ENCODE measurements around the gene ITGAV. TPM values are rescaled to one million over a fixed set of nuclear protein-coding genes. Genes with fewer than 3 reads are reported as not detected.

ITGAV gene
- total RNA-seq, 1 donor from 2014 or later = 106 TPM

DNA sequence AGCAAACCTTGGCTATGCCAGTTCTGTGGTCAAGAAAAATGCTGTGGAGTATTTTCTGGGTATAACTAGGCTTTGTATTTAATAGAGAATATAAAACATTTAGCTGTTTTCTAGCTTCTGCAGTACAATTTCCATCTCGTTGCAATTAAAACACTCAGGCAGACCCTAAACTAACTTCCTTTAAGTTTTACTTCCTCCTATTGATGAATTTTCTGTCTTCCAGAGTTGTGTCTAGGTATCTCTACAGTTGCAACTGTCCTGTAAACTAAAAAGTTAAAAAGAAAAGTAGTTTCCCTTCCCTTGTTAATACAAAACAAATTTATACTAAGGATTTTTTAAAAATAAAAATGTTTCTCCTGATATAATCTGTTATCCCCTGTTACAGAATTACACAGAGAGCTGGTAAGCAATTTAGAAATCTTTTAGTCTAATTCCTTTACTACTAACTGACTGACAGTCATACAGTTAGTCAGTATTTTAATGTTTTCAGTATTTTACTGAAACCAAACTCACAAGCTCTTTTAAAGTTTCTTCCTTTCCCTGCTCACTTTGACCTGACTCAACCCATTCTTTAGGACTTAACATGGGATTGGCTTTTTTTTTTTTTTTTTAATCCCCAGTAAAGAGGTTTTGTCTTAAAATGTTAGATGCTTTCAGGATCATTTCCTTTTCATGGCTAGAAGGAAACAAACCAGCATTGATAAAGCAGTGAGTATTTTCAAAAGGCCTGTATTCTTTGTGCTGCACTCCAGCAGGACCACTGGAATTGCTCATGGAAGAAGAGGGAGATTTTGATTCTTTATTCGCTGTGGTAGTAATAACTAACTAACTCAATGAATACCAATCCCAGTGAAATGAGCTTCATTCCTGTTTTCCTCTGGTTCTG lies 22.9 kb downstream of the ITGAV start:
- no peak for DNase-seq

DNA sequence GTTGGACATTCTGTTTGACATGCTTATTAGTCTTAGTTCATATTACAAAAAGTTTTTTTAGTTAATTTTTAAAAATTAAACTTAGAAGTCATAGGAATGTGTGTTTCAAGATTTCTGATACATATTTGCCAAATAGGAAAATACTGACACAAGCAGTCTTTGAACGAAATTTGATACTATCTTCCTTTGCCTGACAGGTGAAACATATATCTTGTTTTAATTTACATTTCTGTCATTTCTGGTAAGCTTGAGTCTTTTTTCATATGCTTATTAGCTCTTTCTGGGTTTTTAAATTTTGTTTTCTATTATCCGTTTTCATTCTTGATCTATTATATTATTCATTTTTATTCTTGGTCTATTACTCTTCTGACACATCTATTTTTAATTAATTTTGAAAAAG lies 24.5 kb downstream of the ITGAV start:
- DNase-seq = no peak

DNA sequence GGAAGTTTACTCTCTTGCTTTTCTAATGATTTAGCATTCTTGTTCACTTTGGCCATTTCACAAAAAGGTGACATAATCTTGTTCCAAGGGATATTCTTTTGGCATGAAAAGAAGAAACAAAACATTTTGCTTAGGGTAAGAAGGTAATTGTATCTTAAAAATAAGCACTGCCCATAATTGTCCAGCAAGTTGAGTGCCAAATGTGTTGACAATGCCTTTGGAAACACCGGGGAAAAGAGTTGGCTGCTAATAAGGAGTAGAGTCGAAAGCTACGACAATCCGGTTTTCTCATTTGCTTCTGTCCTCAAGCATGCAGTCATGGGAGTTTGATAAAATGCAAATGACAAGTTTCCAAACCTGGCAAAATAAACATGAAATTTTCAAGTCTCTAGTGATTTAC lies 27.3 kb downstream of the ITGAV start:
- DNase-seq = no peak

DNA sequence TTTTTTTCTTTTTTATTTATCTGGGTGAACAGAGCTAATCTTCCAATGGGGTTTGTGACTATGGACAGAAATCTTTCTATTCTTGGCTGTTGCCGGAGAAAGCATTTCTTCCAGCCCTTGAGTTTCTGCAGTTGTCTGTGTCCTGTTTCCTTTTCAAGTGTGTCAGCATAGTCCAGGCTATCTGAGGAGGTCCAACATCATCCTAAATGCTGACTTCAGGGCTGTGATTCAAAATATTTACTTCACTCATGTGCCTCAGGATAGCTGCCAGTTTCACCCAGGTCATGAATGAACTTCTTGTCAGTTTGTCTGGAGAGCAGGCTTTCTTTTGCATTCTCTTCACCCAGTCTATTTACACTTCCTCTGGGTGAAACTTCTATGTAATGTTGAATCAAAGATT lies 27.9 kb downstream of the ITGAV start:
- DNase-seq = no peak

DNA sequence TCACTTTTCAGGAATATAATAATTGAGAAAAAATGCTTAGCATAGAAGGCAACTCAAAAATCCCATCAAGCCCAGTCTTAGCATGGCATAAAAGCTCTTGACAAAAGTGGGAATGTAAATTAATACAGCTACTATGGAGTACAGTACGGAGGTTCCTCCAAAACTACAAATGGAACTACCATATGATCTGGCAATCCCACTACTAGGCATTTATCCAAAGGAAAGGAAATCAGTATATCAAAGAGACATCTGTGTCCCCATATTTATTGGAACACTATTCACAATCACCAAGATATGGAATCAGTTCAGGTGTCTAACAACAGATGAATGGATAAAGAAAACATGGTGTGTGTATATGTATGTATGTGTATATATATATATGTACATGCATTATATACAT lies 28.8 kb downstream of the ITGAV start:
- no peak for DNase-seq

DNA sequence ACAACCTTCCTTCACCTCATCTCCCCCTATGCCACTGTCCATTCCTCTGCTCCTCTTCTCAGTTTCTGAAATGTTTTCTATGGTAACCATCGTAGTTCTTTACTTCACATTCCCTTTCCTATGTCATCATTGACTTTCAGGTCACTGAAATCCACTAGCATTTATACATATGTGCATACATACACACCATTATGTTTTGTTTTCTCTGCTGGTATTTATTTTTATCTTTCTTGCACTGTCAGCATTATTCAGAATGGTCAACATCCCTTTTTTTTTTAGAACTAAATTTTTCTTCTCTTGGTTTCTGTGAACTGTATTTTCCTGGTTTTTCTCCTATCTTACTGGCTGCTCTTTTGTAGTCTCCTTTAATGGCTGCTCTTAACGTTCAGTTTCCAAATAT lies 33.2 kb downstream of the ITGAV start:
- no peak for DNase-seq

DNA sequence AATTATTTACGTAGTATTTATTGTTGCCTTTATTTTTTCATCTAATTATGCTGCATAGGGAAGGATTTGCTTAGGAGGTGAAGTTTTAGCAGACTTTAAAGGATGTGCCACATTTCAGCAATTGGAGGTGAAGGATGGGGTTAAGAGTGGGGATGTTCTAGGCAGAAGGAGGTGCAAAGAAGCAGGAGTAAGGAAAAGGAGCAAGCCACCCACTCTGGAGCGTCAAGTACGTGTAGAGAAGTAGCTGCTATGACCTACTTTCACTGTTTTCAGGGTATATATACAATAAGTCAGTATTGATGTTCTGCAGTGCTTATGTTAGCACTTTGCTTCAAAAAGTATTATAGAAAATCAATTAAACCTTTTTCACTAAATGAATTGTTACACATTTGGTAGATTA lies 34.4 kb downstream of the ITGAV start:
- DNase-seq = no peak

DNA sequence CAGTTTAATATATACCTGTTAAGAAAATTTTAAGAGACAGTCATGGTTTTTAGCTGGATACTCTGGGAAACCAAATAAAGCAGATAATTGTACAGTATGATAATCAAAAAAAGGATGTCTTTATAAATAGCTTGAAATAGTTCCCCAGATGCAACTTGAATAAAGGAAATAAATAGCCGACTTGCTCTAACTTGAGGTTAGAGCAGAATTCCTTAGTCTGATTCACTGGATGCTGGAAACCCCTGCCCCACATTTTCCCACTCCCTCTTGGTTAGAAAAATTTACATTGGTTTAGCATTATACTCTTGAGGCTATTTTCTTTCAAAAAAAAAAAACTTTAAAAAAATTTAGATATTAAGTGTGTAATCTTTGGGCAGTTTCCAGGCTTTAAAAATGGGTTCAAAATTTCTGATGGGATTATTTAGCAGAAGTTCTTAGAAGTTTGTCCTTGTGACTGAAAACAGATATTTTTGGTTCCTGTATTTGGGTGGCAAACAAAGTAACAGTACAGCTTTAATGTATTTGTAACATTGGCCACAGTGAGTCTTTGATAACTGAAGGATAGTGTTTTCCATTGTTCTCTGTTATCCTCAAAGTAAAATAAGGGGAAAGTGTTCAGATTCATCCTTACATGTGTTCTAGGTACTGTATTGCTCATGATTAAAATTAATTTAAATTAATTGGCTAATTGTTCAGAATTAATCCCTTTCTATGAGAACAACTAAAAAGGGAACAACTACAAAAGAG lies 39.6 kb downstream of the ITGAV start:
- no peak for DNase-seq

DNA sequence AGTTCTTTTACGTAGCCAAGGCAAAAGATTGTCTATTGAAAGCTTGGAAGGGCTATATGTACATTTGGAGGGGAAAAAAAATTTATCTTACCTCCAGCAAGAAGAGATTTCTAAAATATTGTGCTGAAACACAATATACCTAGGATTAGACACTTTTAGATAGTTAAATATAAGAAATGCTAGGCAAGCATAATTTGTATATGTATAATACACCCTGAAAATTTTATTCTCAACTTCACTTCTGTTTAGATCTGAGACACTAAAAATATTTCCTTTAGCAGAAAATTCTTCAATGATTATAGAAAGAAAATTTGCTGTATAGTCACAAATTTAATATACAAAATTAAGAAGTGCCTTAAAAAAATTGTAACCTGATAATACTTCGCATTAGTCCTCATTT lies 42.6 kb downstream of the ITGAV start:
- no peak for DNase-seq

DNA sequence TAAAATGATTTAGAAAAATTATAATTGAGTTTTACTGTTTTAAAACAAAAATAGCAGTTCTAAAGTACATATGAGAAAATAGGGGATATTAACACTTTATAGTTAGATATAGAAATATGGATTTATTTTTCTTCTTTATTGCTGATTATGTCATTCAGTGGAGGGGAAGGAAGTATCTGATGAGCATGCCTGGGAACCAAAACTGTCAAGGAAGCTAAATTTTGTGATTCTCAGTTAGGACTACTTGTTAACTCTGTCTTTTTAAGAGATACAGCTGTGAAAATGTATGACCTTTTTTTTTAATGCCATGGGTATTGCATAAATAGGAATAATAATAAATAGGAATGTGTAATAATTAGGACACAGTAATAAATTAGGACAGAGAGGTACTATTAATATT lies 44.8 kb downstream of the ITGAV start:
- DNase-seq = no peak

DNA sequence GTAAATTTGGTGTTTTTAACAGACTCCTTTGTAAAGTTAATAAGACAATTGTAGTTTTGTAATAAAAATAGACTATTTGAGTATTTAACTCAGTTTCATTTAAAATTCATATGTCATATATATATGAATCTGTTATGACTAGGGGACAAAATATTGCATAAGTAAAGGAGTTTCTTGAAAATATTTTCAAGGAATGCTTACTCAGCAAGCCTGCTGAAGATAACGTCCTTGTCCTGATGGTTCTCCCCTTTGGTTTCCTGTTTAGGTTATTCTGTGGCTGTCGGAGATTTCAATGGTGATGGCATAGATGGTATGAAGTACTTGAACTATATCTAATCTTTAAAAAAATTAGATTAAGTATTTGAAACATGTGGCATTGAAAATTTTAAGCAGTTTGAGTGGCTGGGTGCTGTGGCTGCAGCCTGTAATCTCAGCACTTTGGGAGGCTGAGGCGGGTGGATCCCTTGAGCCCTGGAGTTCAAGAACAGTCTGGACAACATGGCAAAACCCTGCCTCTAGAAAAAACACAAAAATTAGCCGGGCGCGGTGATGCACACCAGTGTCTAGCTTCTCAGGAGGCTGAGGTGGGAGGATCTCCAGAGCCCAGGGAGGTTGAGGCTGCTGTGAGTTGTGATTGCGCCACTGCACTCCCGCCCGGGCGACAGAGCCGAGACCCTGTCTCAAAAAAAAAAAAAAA lies 47.1 kb downstream of the ITGAV start:
- no peak for DNase-seq

DNA sequence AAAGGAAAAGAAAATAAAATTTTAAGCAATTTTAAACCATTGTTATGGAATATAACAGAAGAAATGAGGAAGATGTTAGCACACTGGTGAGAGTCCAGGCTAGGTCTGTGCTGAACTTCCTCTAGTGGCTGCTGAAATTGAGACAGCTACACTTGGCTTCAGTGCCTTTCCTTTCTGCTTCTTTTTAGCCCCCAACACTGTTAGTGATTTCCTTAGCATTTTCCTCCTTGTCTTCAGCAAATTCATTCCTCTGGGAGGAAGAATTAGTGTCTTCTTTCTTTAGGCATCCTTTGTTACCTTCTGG lies 47.6 kb downstream of the ITGAV start:
- DNase-seq = no peak

DNA sequence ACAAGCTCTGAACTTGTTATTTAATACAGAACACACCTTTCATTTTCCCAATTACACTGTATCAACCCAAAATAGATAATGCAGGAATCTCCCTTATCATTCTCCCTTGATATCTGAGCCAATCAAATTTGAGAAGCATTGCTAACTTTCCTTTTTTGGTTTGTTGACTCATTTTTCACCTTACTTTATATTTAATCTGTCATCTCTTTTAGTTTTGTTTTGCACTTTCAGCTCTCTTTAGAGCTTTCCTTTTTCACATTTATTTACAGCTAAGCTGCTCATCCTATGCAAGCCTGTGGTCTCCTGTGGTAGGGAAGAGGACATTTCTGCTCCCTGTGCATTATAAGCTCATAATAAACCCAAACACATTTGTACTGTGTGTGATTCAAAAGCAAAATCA lies 50.1 kb downstream of the ITGAV start:
- DNase-seq = no peak

DNA sequence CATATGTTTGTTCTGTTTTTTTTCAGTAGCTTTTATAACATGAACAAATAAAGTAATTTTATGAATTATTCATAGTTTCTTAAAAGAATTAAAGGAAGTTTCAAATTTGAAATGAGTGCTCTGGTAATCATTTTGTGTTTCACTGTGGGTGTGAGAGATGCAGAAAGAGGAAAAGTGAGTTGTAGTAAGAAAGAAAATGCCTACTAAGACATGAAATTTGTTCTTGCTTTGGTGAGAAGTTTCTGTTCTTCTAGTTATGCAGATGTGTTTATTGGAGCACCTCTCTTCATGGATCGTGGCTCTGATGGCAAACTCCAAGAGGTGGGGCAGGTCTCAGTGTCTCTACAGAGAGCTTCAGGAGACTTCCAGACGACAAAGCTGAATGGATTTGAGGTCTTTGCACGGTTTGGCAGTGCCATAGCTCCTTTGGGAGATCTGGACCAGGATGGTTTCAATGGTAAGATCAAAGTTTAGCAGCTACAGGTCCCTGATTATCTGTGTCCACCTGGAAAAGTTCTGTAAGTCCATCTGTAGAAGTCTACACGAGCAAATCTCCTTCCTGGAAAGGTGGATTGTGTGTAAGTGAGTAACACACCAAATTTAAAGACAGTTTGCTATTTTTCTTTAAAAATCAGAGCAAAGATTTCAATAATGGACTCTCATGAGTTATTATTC lies 51.4 kb downstream of the ITGAV start:
- DNase-seq = no peak

DNA sequence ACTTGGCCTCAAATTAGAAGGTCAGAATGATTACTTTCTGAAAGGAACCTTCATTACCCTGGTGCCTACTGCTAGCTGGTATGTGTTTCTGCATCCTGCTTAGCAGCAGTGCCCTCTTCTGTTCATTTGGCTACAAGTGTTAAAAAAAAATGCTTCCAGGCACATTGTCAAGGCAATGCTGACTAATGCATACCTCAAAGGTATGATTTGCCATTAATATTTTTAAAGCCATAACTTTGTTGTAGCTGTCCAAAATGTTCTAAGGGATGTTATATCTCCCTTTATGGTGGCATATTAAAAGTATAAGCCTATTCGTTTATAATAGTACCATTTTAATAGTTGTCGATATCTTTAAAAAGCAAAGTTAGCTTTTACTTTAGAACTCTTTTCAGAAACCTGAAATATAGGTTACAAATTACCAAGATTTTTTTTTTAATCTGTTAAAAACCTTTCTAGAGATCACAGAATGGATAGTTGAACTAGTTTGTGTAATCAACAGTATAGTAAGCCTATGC lies 52.0 kb downstream of the ITGAV start:
- DNase-seq = peak; percentile 20

DNA sequence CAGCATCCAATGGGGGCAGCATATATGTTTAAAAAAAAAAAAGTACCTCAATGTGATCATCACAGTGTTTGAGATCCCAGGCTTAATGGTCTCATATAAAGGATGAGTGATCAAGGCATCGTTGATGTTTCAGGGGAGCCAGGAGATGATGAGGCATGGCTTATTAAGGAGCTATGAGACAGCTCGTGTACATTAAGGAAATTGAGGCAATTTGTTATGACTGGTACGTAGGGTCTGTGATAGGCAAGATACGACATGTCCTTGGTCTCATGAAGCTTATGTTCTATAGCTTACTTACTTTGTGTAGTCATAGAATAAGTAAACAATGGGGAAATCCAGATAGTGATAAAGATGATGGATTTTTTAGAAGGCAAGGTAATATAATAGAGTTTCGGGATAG lies 54.9 kb downstream of the ITGAV start:
- no peak for DNase-seq

DNA sequence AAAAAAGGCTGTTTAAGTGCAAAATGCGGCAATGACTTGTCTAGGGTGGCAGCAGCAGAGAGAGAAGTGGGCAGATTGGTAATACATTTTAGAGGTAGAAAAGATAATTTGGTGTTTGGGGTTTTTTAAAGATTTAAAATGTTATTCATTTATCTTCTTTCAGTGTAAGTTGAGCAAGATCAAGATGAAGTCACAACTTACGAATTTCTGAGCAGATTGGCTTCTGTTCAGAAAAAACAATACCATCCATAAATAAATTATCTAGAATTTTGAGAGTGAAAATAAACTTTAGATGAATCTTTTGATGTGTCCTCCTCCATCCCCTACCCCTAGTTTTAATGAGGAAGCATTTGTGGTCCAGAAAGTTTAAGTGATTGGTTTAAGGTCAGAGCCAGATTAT lies 56.1 kb downstream of the ITGAV start:
- no peak for DNase-seq

DNA sequence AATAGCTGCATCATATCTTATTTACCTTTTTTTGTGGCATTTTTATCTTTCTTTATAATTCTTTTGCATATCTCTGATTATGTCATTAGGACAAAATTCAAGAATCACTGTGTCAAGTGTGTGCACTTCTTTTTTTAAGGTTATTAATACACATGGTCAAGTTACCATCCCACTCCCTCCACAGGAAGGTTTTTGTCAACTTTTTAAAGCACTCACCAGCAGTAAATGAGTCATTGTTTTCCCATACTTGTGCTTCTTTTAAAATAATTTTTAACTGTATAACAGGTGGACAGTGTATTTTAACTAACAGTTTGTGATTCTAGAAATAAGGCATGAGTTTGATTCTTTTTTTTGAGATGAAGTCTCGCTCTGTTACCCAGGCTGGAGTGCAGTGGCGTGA lies 58.3 kb downstream of the ITGAV start:
- no peak for DNase-seq

DNA sequence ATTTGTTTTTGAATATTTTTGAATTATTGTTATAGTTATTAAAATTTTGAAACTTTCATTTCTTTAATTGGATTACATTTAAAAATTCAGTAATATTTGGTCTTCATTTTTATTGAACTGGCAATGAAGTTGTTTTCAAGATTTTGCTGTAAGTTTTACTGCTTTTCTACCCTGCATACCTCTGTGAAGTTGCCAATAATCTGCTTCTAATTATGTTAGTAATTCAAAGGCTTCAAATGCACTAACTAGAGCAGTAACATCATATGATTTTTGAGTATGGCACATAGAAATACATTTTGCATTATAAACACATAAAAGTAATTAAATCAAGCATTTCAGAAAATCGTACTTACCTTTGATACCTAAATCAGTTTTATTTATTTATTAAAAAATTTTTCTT lies 63.7 kb downstream of the ITGAV start:
- peak; percentile 17 for DNase-seq

DNA sequence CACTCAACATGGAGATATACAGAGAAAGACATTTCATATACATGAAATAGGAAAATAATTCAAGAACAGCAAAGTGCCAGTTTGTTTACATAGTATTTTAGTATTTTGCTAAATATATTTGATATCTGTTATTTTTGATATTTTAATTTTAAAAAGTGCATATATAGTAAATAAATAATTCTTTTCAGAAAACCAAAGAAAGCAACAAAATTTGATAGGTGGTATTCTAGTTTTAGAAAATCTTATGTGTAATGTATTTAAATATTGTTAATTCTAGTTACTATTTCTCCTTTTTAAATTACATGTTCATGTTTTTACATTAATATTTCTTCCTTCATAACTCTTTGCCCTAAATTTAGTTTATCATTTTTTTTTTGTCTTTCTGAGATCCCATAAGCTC lies 69.5 kb downstream of the ITGAV start:
- DNase-seq = no peak

DNA sequence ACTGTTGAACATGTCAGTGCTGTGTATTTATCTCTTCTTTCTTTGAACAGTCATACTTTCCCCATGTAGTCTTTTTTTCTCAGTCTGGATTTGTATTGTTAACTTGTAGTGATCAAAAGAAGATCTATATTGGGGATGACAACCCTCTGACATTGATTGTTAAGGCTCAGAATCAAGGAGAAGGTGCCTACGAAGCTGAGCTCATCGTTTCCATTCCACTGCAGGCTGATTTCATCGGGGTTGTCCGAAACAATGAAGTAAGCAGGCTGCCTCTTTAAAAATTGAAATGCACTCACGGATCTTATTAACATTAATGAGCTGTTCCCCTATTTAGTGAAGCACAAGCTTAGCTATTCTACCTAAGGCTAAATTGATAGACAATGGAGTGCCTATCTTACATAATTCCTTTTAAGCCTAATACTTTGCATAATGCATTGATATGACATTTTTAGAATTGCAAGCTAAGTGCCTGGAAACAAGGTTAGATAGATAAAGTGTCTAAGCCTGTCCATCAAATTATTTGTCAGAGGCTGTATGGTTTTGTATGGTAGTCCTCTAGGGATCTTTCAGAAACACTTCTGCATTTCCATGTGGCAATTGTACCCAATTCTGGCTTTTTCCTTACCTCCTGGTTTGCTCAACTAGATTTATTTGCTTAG lies 74.7 kb downstream of the ITGAV start:
- DNase-seq = no peak

DNA sequence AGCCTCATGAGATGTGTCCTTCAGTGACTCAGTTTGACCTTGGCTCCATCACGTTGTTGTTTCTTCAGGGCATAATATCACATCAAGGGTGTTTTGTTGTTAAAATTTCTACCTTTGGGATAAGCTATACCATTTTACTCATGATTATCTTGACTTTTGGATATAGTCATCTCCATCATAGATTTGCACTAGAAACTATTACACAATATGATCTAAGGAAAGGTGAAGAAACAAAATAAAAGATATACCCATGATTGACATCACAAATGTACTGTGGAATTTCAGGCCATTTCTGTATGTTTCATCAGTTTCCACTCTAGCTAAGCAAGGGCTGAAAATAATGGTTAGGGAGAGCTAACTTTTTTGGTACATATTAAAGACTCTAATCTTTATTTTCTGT lies 79.3 kb downstream of the ITGAV start:
- DNase-seq = no peak

Measured in skin of body (tissue), 2 donors.